Endothelial cell of umbilical vein (primary cell): ENCODE measurements around the gene AQP10. TPM values are rescaled to one million over a fixed set of nuclear protein-coding genes. Genes with fewer than 3 reads are reported as not detected.

Experiments used
- BruUV-seq: library from RNA; stranded (reverse); fragments of 400-500 nt; replicated peaks from 2 replicates; lab custom pipeline; 2021; lab: Mats Ljungman, UMichigan
- CTCF ChIA-PET: fragments of 300-600, 350-600 bp; sonication (Branson Sonifier 250); formaldehyde crosslinking; loops from one replicate; lab custom pipeline; 2021; ENCODE audit warnings: antibody characterized with exemption, inconsistent platforms; lab: Charles Lee
- POLR2A ChIA-PET: fragments of 300-600, 350-600 bp; sonication (Branson Sonifier 250); formaldehyde crosslinking; loops from one replicate; lab custom pipeline; 2021; ENCODE audit warnings: antibody characterized with exemption, inconsistent platforms; lab: Charles Lee
- DNase-seq: peaks from one replicate; pipeline ENCODE4 v3.0.0-alpha.2; 2011; ENCODE audit warnings: low read depth, low spot score
- FAIRE-seq: peaks from 2 replicates; lab custom pipeline; 2011; peaks lifted over from hg19 to GRCh38; lab: Jason Lieb, UNC
- H2AFZ ChIP-seq: 2 replicates; pipeline ENCODE4 v1.6.0; 2012; ENCODE audit warnings: low read depth, low read length, control low read depth, inconsistent platforms
- H3K27ac ChIP-seq: 2 replicates; pipeline ENCODE4 v1.5.1; 2011; ENCODE audit warnings: low read depth, mild to moderate bottlenecking, control low read depth, low read length, moderate library complexity; ENCODE audit not compliant: insufficient read depth
- H3K27me3 ChIP-seq, 2 experiments: 2 replicates each; pipeline versions ENCODE4 v1.6.0 to v1.6.1; 2011; ENCODE audit warnings: low read length in 2 of 2, mixed read lengths in 1 of 2; ENCODE audit not compliant: control insufficient read depth in 2 of 2, insufficient read depth in 2 of 2
- H3K36me3 ChIP-seq, 2 experiments: 2 replicates in 1 of 2; 3 replicates in 1 of 2; pipeline ENCODE4 v1.5.1; 2011; ENCODE audit warnings: low read length in 2 of 2, mild to moderate bottlenecking in 1 of 2, moderate library complexity in 1 of 2; ENCODE audit not compliant: control insufficient read depth in 2 of 2, insufficient read depth in 2 of 2; ENCODE audit errors: extremely low read depth in 1 of 2
- H3K4me1 ChIP-seq: 3 replicates; pipeline ENCODE4 v1.5.1; 2011; ENCODE audit warnings: mild to moderate bottlenecking, low read length; ENCODE audit not compliant: control insufficient read depth, insufficient read depth; ENCODE audit errors: extremely low read depth
- H3K4me2 ChIP-seq: 2 replicates; pipeline ENCODE4 v1.6.1; 2011; ENCODE audit warnings: low read length, control low read depth, mixed read lengths; ENCODE audit not compliant: insufficient read depth
- H3K4me3 ChIP-seq, 3 experiments: fragments of 200-600 bp in 1 of 3; sonication (generic), shearing (Covaris generic) in 1 of 3; replicated peaks in 1 of 3; 2 replicates each; pipeline ENCODE4 v1.5.1; 2011 to 2016; ENCODE audit warnings: control low read depth in 3 of 3, low read length in 3 of 3, mild to moderate bottlenecking in 2 of 3, inconsistent platforms in 1 of 3, low read depth in 1 of 3, moderate library complexity in 1 of 3; ENCODE audit not compliant: insufficient read depth in 1 of 3
- H3K79me2 ChIP-seq: 2 replicates; pipeline ENCODE4 v1.6.0; 2012; ENCODE audit warnings: low read length, inconsistent platforms; ENCODE audit not compliant: control insufficient read depth, insufficient read depth
- H3K9ac ChIP-seq: replicated peaks from 2 replicates; pipeline ENCODE3; 2011; ENCODE audit warnings: low read length, control low read depth; ENCODE audit not compliant: insufficient read depth; ENCODE audit errors: extremely low read depth
- H3K9me1 ChIP-seq: replicated peaks from 3 replicates; pipeline ENCODE4 v1.6.0; 2011; ENCODE audit warnings: mild to moderate bottlenecking, low read length; ENCODE audit not compliant: control insufficient read depth, insufficient read depth; ENCODE audit errors: extremely low read depth
- H3K9me3 ChIP-seq: replicated peaks from 2 replicates; pipeline ENCODE4 v1.5.1; 2012; ENCODE audit warnings: low read length, inconsistent platforms; ENCODE audit not compliant: control insufficient read depth, insufficient read depth
- H4K20me1 ChIP-seq: replicated peaks from 2 replicates; pipeline ENCODE3; 2011; ENCODE audit warnings: mild to moderate bottlenecking, low read length; ENCODE audit not compliant: control insufficient read depth, insufficient read depth; ENCODE audit errors: extremely low read depth
- CTCF ChIP-seq, 2 donors: IDR thresholded peaks; 1 replicate in 1 of 2; 2 replicates in 1 of 2; pipeline ENCODE4 v1.5.1; 2011; ENCODE audit warnings: low read length in 2 of 2, mild to moderate bottlenecking in 2 of 2, moderate library complexity in 2 of 2, control low read depth in 1 of 2, inconsistent platforms in 1 of 2, low read depth in 1 of 2; ENCODE audit not compliant: insufficient read depth in 1 of 2; ENCODE audit errors: extremely low read depth in 1 of 2
- EZH2 ChIP-seq: IDR thresholded peaks from 2 replicates; pipeline ENCODE4 v1.6.1; 2012; ENCODE audit warnings: borderline replicate concordance, low read depth, mild to moderate bottlenecking, moderate library complexity, low read length, inconsistent platforms; ENCODE audit not compliant: severe bottlenecking
- FOS ChIP-seq: IDR thresholded peaks from 2 replicates; pipeline ENCODE4 v1.6.1; 2011; ENCODE audit warnings: mild to moderate bottlenecking, low read length, moderate library complexity, borderline replicate concordance; ENCODE audit not compliant: insufficient read depth
- GATA2 ChIP-seq: IDR thresholded peaks from 2 replicates; pipeline ENCODE4 v1.7.0; 2011; ENCODE audit warnings: low read depth, mild to moderate bottlenecking, moderate library complexity, mixed read lengths, low read length; ENCODE audit not compliant: insufficient read length, insufficient read depth
- JUN ChIP-seq: IDR thresholded peaks from 2 replicates; pipeline ENCODE4 v1.6.1; 2011; ENCODE audit warnings: borderline replicate concordance, low read depth; ENCODE audit not compliant: insufficient read length, insufficient read depth
- MAX ChIP-seq: IDR thresholded peaks from 2 replicates; pipeline ENCODE4 v1.6.1; 2011; ENCODE audit not compliant: insufficient read depth, insufficient read length
- MYC ChIP-seq: IDR thresholded peaks from one replicate; pipeline ENCODE4 v1.6.1; 2011; ENCODE audit warnings: mild to moderate bottlenecking, low read depth, low read length
- POLR2A ChIP-seq: IDR thresholded peaks from 2 replicates; pipeline ENCODE4 v1.6.1; 2012; ENCODE audit warnings: low read depth, mild to moderate bottlenecking, control low read depth, low read length
- POLR2AphosphoS5 ChIP-seq: IDR thresholded peaks from 2 replicates; pipeline ENCODE4 v1.6.1; 2012; ENCODE audit warnings: low read depth, mild to moderate bottlenecking, control low read depth, low read length, moderate library complexity; ENCODE audit not compliant: insufficient read depth
- dilution Hi-C: fragments of 300-500 bp; cut with MboI; formaldehyde crosslinking; loops from one replicate; pipeline ENCODE4 v1.15.0; 2019; ENCODE audit warnings: low sequenced_read_pairs; ENCODE audit not compliant: extremely low pct_ligation_motif_present
- intact Hi-C: fragments of 100-400 bp; cut with micrococcal nuclease; formaldehyde crosslinking; loops from one replicate; pipeline ENCODE4 v1.10.0; 2022
- polyA plus RNA-seq, 4 experiments: library from polyadenylated mRNA; depleted of rRNA in 3 of 4; stranded (reverse) in 3 of 4; unstranded in 1 of 4; fragments of >200 nt; gene quantifications; 2 replicates each; pipeline versions ENCODE4 v1.2.1 to v1.2.3, GENCODE V29; 2011 to 2012; ENCODE audit warnings: missing spikeins in 1 of 4
- total RNA-seq: library from RNA; stranded (reverse); gene quantifications from 2 replicates; pipeline ENCODE4 v1.2.3, GENCODE V29; 2021

Gene AQP10
- total and polyA plus RNA-seq, 2 donors (not counting 3 experiments of a cell fraction or from before 2014, with no cell fraction given), result not detected

GRCh38 chr1:154337253-154337894 is 16.5 kb downstream of the AQP10 start:
- H3K9me1 ChIP-seq, result no peaks in the 10 kb centered on the region
- dilution Hi-C loops, result no loop called here
- no TSS peak for BruUV-seq
- no peak overlapping the region for H2AFZ ChIP-seq
- no peak overlapping the region for H3K4me2 ChIP-seq
- no peak overlapping the region for H3K9ac ChIP-seq
- peaks cover 4% of the 10 kb centered on the region for H3K4me1 ChIP-seq
- FAIRE-seq, result no peak
- H3K27ac ChIP-seq, result no peak overlapping the region
- no peaks in the 10 kb centered on the region for H3K79me2 ChIP-seq
- no peak for TF ChIP-seq FOS
- TF ChIP-seq CTCF (IDR thresholded peaks at IDR 0.05; ENCODE audit: extremely low read depth in 1 of 2, insufficient read depth in 1 of 2, low read depth in 1 of 2, low read length in 2 of 2), result no peak
- TF ChIP-seq GATA2, result no peak
- no peak for TF ChIP-seq POLR2A
- TF ChIP-seq POLR2AphosphoS5, result no peak
- TF ChIP-seq MYC, result no peak
- TF ChIP-seq JUN, result no peak
- no peak for TF ChIP-seq EZH2
- no peak for TF ChIP-seq MAX
- intact Hi-C loops, result no loop called here
- peaks cover 4 to 40% of the 10 kb centered on the region in 2 experiments for H3K36me3 ChIP-seq
- H3K27me3 ChIP-seq, result no peaks in the 10 kb centered on the region
- no peak overlapping the region for H3K4me3 ChIP-seq
- no peaks in the 10 kb centered on the region for H4K20me1 ChIP-seq
- ChIA-PET POLR2A (no interaction called here), CTCF (interaction anchor here (0.5 to 4.8 kb wide), 5 partner anchors 9 to 209 kb away, joined by 3 to 67 read pairs (median 32); no protein-coding TSS in a partner anchor)
- no peaks in the 10 kb centered on the region for H3K9me3 ChIP-seq
- no peak for DNase-seq
